Fibroblast of pulmonary artery (primary cell): ENCODE measurements around the gene CTSF.

Source experiments
- DNase-seq: peaks from one replicate; pipeline ENCODE4 v3.0.0-alpha.2; 2010; ENCODE audit warnings: low read depth
- H3K4me3 ChIP-seq: replicated peaks from 2 replicates; pipeline ENCODE4 v1.5.1; 2011; ENCODE audit warnings: low read depth, mild to moderate bottlenecking, control low read depth, low read length, moderate library complexity
- CTCF ChIP-seq: IDR thresholded peaks from 2 replicates; pipeline ENCODE4 v1.5.1; 2011; ENCODE audit warnings: mild to moderate bottlenecking, control low read depth, low read length, inconsistent platforms; ENCODE audit errors: missing control alignments

CTSF gene

GRCh38 chr11:66569076-66569475 is 670 bp upstream of the CTSF start:
- no peak for DNase-seq
- no peak overlapping the region for H3K4me3 ChIP-seq
- no peak for TF ChIP-seq CTCF

- peak overlapping the region; percentile 45 for H3K4me3 ChIP-seq
- DNase-seq: no peak
- no peak for TF ChIP-seq CTCF
Measured at GRCh38 chr11:66567787-66568123, 651 bp downstream of the CTSF start.

- no peak for TF ChIP-seq CTCF
- no peak for DNase-seq
- H3K4me3 ChIP-seq: no peak overlapping the region
Measured at GRCh38 chr11:66566221-66566620, 2.2 kb downstream of the CTSF start.

GRCh38 chr11:66564984-66565383 is 3.4 kb downstream of the CTSF start:
- no peak for DNase-seq
- H3K4me3 ChIP-seq: no peak overlapping the region
- no peak for TF ChIP-seq CTCF

GRCh38 chr11:66564538-66564937 is 3.9 kb downstream of the CTSF start:
- H3K4me3 ChIP-seq: no peak overlapping the region
- TF ChIP-seq CTCF: no peak
- no peak for DNase-seq

- H3K4me3 ChIP-seq: no peak overlapping the region
- DNase-seq: no peak
- TF ChIP-seq CTCF: no peak
Measured at GRCh38 chr11:66563832-66564231, 4.6 kb downstream of the CTSF start.

- no peak for TF ChIP-seq CTCF
- no peak overlapping the region for H3K4me3 ChIP-seq
- DNase-seq: no peak
Measured at GRCh38 chr11:66562907-66563583, 5.4 kb downstream of the CTSF start.
